Measurements from ENCODE around the gene KLF15.

Gene KLF15

DNA sequence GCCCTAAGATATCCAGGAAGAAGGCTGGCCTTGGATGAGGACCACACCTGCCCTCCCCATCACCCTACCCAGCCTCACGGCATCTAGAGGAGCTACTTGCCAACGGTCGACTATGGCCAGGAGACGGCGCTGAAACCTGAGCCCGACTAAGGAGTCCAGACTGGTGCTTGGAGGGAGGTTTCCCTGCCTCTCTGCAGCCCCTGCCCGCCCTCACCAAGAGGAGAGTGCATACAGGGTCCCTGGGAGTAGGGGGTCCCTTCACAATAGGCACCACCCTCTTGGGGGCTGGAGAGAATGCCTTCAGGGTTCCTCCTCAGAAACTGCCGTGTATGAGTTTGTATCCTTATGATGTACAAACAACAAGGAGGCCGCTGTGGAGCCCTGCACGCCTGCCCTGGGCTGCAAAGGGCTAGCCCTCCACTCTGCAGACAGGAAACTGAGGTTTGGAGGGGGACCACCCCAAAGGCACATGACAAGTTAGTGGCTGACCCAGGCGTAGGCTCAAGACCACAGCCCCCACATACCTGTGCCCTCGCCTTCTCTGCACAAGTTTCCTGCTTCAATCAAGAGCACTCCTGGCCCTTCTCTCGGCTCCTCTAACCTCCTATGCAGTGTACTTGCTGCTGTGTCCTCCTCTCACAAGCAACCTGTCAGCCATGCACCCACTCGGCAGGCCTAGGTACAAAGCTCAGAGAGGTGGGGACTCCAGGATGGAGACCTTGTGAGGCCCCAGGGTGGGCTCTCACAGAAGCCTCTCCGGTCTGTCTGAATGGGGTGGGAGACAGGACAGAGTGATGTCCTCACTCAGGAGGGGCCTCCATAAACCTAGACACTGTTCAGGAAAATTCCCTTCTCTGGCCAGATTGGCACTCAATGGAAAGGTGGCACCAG lies 7.4 kb downstream of the KLF15 start:
- H3K4me3 ChIP-seq (ENCODE audit: low read depth, low read length), result no peak overlapping the region
- no peak for TF ChIP-seq MYC (IDR thresholded peaks at IDR 0.05; ENCODE audit: low read depth, low read length)
- no peak for TF ChIP-seq CTCF (IDR thresholded peaks at IDR 0.05; ENCODE audit: low read depth, low read length)
- TF ChIP-seq POLR2A (IDR thresholded peaks at IDR 0.05; ENCODE audit: extremely low read depth, insufficient read length), result no peak
- TF ChIP-seq MAX (IDR thresholded peaks at IDR 0.05; ENCODE audit: low read depth, low read length), result no peak
- no peak for DNase-seq (ENCODE audit: low read depth)

GRCh38 chr3:126349071-126349470 lies 8.1 kb downstream of the KLF15 start:
- TF ChIP-seq MYC (IDR thresholded peaks at IDR 0.05; ENCODE audit: low read depth, low read length) (no peak), MAX (IDR thresholded peaks at IDR 0.05; ENCODE audit: low read depth, low read length) (no peak), CTCF (IDR thresholded peaks at IDR 0.05; ENCODE audit: low read depth, low read length) (no peak)
- no peak overlapping the region for H3K4me3 ChIP-seq (ENCODE audit: low read depth, low read length)
- DNase-seq (ENCODE audit: low read depth), result no peak

DNA sequence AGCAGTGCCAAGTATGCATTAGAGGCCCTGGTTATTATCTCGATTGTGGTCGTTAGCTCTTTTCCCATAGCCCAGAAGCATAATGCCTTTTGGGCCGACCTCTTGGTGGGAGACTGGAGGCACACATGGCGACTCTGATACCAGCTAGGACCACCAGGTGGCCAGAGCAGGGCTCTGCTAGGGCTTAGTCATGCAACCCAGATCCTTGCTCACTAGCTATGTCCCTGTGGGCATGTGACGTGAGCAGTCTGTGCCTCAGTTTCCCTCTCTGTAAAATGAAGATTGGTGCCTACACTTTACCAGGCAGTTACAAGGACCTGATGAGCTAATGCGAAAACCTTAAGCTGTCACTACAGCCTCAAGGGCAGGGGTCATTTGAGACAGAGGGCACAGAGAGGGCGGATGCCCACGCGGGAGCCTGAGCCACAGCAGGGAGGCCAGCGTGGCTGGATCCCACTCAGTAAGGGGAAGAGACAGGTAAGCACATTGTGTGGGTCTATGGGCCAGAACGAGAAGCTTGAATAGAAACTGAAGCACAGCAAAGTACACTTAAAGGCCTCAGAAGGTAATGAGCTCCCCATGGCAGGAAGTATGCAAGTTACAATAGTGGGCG lies 8.8 kb downstream of the KLF15 start:
- no peak for DNase-seq (ENCODE audit: low read depth)
- no peak overlapping the region for H3K4me3 ChIP-seq (ENCODE audit: low read depth, low read length)
- TF ChIP-seq CTCF (IDR thresholded peaks at IDR 0.05; ENCODE audit: low read depth, low read length) (peak; percentile 24), MAX (IDR thresholded peaks at IDR 0.05; ENCODE audit: low read depth, low read length) (no peak)

DNA sequence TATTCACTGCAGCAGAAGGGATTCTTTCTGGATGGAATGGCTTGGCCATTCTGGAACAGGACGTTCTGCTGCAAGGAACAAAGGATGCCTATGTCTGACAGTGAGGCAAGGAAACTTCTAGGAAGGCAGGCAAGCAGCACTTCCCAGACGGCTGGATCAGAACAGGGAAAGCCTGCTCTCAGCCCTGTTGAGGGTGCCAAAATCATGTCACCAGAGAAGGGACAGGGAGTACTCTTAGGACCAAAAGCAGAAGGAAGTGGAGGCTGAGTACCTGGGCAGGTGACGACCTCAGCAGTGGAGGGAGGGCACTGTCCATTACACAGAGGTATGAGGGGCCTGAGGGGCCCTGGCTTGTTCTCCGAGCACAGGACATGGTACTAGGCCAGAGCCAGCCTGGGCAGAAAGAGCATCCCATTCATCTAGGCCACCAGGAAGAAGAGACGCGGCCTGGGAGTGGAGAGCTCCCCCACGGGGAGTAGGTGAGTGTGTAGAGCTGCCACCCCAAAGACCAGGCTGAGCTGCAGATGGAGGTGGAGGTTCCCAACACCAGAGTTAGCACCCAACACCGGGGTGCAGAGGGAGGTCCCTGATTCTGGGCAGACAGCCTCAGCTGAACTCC lies 9.6 kb downstream of the KLF15 start:
- no peak overlapping the region for H3K4me3 ChIP-seq (ENCODE audit: low read depth, low read length)
- TF ChIP-seq MYC (IDR thresholded peaks at IDR 0.05; ENCODE audit: low read depth, low read length), result no peak
- TF ChIP-seq MAX (IDR thresholded peaks at IDR 0.05; ENCODE audit: low read depth, low read length), result no peak
- no peak for TF ChIP-seq POLR2A (IDR thresholded peaks at IDR 0.05; ENCODE audit: extremely low read depth, insufficient read length)
- no peak for TF ChIP-seq CTCF (IDR thresholded peaks at IDR 0.05; ENCODE audit: low read depth, low read length)
- no peak for DNase-seq (ENCODE audit: low read depth)

DNA sequence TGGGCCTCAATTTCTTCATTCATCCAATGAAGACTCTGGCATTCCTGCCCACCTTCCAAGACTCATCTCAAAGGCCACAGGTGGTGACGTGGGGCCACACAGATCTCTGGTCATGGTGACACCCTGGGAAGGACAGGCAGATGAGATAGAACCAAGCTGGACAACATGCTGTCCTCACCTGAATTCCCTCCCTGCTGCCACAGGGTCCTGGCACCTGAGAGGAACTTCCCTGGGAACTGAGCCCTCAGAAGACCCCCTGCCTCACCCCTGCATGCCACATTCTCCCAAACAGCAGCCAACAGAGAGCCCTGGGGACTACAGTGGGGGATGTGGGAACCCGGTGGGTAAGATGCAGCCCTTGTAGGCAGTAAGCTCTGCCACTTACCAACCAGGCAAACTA lies 10.7 kb downstream of the KLF15 start:
- no peak for TF ChIP-seq MAX (IDR thresholded peaks at IDR 0.05; ENCODE audit: low read depth, low read length)
- TF ChIP-seq MYC (IDR thresholded peaks at IDR 0.05; ENCODE audit: low read depth, low read length), result no peak
- TF ChIP-seq POLR2A (IDR thresholded peaks at IDR 0.05; ENCODE audit: extremely low read depth, insufficient read length), result no peak
- H3K4me3 ChIP-seq (ENCODE audit: low read depth, low read length), result no peak overlapping the region
- no peak for DNase-seq (ENCODE audit: low read depth)

All from NB4 (cell line).